IMR-90 (cell line): ENCODE results near the gene ATOSB. TPM values are rescaled to one million over a fixed set of nuclear protein-coding genes. Genes with fewer than 3 reads are reported as not detected.

Experiments
- ATAC-seq: fragments of 200-7000 bp; cut with Tn5 transposase; 2 replicates; pipeline ENCODE4 v1.9.1; 2020; ENCODE audit warnings: low read depth, mild to moderate bottlenecking, moderate library complexity
- BruUV-seq: library from RNA; stranded (reverse); fragments of 400-500 nt; replicated peaks from 2 replicates; lab custom pipeline; 2021; lab: Mats Ljungman, UMichigan
- CTCF ChIA-PET: fragments of 300-600 bp; formaldehyde crosslinking; extraction: SDS; loops from one replicate; lab custom pipeline; 2021; ENCODE audit warnings: antibody characterized with exemption; lab: Yijun Ruan, JAX
- POLR2A ChIA-PET: fragments of 300-600 bp; sonication (Branson Sonifier 250); formaldehyde crosslinking; loops from one replicate; lab custom pipeline; 2022; ENCODE audit warnings: antibody characterized with exemption; ENCODE audit not compliant: unreplicated experiment; lab: Charles Lee
- DNase-seq: peaks from one replicate; pipeline ENCODE4 v3.0.0; 2013
- H2AFZ ChIP-seq: replicated peaks from 2 replicates; pipeline ENCODE3; 2013; ENCODE audit warnings: low read length, mild to moderate bottlenecking; ENCODE audit not compliant: poor library complexity
- H2AK5ac ChIP-seq: 2 replicates; pipeline ENCODE4 v1.6.1; 2013; ENCODE audit warnings: low read depth, low read length, inconsistent platforms
- H2AK9ac ChIP-seq: replicated peaks from 2 replicates; pipeline ENCODE3; 2013; ENCODE audit warnings: mild to moderate bottlenecking, low read depth, low read length, moderate library complexity; ENCODE audit not compliant: poor library complexity
- H2BK120ac ChIP-seq: 2 replicates; pipeline ENCODE4 v1.6.1; 2013; ENCODE audit warnings: low read depth, low read length, inconsistent platforms
- H2BK15ac ChIP-seq: 3 replicates; pipeline ENCODE4 v1.6.1; 2013; ENCODE audit warnings: low read depth, low read length, inconsistent platforms
- H2BK20ac ChIP-seq: 2 replicates; pipeline ENCODE4 v1.6.1; 2013; ENCODE audit warnings: low read depth, mild to moderate bottlenecking, inconsistent platforms, low read length, moderate library complexity
- H2BK5ac ChIP-seq: 2 replicates; pipeline ENCODE4 v1.6.1; 2013; ENCODE audit warnings: mild to moderate bottlenecking, low read depth, low read length, inconsistent platforms; ENCODE audit not compliant: poor library complexity, severe bottlenecking
- H3K14ac ChIP-seq: replicated peaks from 2 replicates; pipeline ENCODE4 v1.6.1; 2013; ENCODE audit warnings: low read depth, low read length, inconsistent platforms
- H3K18ac ChIP-seq: 2 replicates; pipeline ENCODE4 v1.6.1; 2013; ENCODE audit warnings: low read depth, low read length, control low read depth
- H3K23ac ChIP-seq: 2 replicates; pipeline ENCODE4 v1.6.1; 2013; ENCODE audit warnings: low read depth, low read length, inconsistent platforms
- H3K27ac ChIP-seq: 2 replicates; pipeline ENCODE4 v1.5.1; 2013; ENCODE audit warnings: mild to moderate bottlenecking, control low read depth, low read length; ENCODE audit not compliant: insufficient read depth
- H3K27me3 ChIP-seq: 2 replicates; pipeline ENCODE4 v1.6.1; 2013; ENCODE audit warnings: low read length; ENCODE audit not compliant: control insufficient read depth, insufficient read depth
- H3K36me3 ChIP-seq: 2 replicates; pipeline ENCODE4 v1.6.1; 2013; ENCODE audit warnings: low read length, mixed read lengths; ENCODE audit not compliant: control insufficient read depth, insufficient read depth
- H3K4ac ChIP-seq: 2 replicates; pipeline ENCODE4 v1.6.1; 2013; ENCODE audit warnings: low read depth, low read length, inconsistent platforms
- H3K4me1 ChIP-seq: 2 replicates; pipeline ENCODE4 v1.6.1; 2013; ENCODE audit warnings: low read length, mixed read lengths; ENCODE audit not compliant: control insufficient read depth, insufficient read depth
- H3K4me2 ChIP-seq: 2 replicates; pipeline ENCODE4 v1.6.1; 2013; ENCODE audit warnings: low read depth, mild to moderate bottlenecking, control low read depth, low read length, moderate library complexity
- H3K4me3 ChIP-seq: 2 replicates; pipeline ENCODE4 v1.5.1; 2013; ENCODE audit warnings: low read depth, mild to moderate bottlenecking, control low read depth, low read length, moderate library complexity; ENCODE audit not compliant: insufficient read depth
- H3K56ac ChIP-seq: 2 replicates; pipeline ENCODE4 v1.6.1; 2013; ENCODE audit warnings: low read length, inconsistent platforms; ENCODE audit not compliant: insufficient read depth; ENCODE audit errors: extremely low read depth
- H3K79me1 ChIP-seq, 2 experiments: 2 replicates each; pipeline ENCODE4 v1.6.1; 2013; ENCODE audit warnings: low read length in 2 of 2, inconsistent platforms in 1 of 2, low read depth in 1 of 2
- H3K9ac ChIP-seq: 2 replicates; pipeline ENCODE4 v1.6.1; 2013; ENCODE audit warnings: low read depth, low read length, control low read depth
- H3K9me1 ChIP-seq: 2 replicates; pipeline ENCODE4 v1.6.1; 2013; ENCODE audit warnings: low read length, inconsistent platforms; ENCODE audit not compliant: insufficient read depth
- H3K9me3 ChIP-seq: 2 replicates; pipeline ENCODE4 v1.6.1; 2013; ENCODE audit warnings: low read length; ENCODE audit not compliant: control insufficient read depth, insufficient read depth
- H4K20me1 ChIP-seq: 2 replicates; pipeline ENCODE4 v1.6.1; 2013; ENCODE audit warnings: low read length, inconsistent platforms; ENCODE audit not compliant: insufficient read depth
- H4K5ac ChIP-seq: 2 replicates; pipeline ENCODE4 v1.6.1; 2013; ENCODE audit warnings: mild to moderate bottlenecking, low read depth, low read length, control low read depth
- H4K8ac ChIP-seq, 2 experiments: 2 replicates each; pipeline ENCODE4 v1.6.1; 2013; ENCODE audit warnings: low read depth in 2 of 2, low read length in 2 of 2, control low read depth in 1 of 2, inconsistent platforms in 1 of 2
- H4K91ac ChIP-seq: 2 replicates; pipeline ENCODE4 v1.6.1; 2013; ENCODE audit warnings: low read depth, low read length, inconsistent platforms; ENCODE audit not compliant: insufficient read depth
- BHLHE40 ChIP-seq: fragments of 150-350 bp; IDR thresholded peaks from 2 replicates; pipeline ENCODE4 v1.6.1; 2016; ENCODE audit warnings: mild to moderate bottlenecking, low read depth, low read length
- CEBPB ChIP-seq: IDR thresholded peaks from 2 replicates; pipeline ENCODE4 v1.6.1; 2012; ENCODE audit warnings: low read depth, low read length, improper control_type of control experiment
- CHD1 ChIP-seq: IDR thresholded peaks from 2 replicates; pipeline ENCODE4 v1.6.1; 2012; ENCODE audit warnings: low read depth, low read length, improper control_type of control experiment
- CTCF ChIP-seq: conservative IDR thresholded peaks from 2 replicates; pipeline ENCODE4 v1.5.1; 2012; ENCODE audit warnings: mild to moderate bottlenecking, low read depth, low read length, improper control_type of control experiment
- ELK1 ChIP-seq: fragments of 150-350 bp; IDR thresholded peaks from 2 replicates; pipeline ENCODE4 v1.6.1; 2016; ENCODE audit warnings: low read depth, mild to moderate bottlenecking, low read length, moderate library complexity, borderline replicate concordance
- MAFK ChIP-seq: IDR thresholded peaks from 2 replicates; pipeline ENCODE4 v1.6.1; 2012; ENCODE audit warnings: low read depth, low read length, improper control_type of control experiment
- MXI1 ChIP-seq: IDR thresholded peaks from 2 replicates; pipeline ENCODE4 v1.6.1; 2012; ENCODE audit warnings: low read depth, mild to moderate bottlenecking, low read length, moderate library complexity, borderline replicate concordance
- NFE2L2 ChIP-seq: fragments of 150-350 bp; IDR thresholded peaks from 2 replicates; pipeline ENCODE4 v1.6.1; 2016; ENCODE audit warnings: low read depth, mild to moderate bottlenecking, low read length
- POLR2A ChIP-seq: IDR thresholded peaks from 2 replicates; pipeline ENCODE4 v1.6.1; 2012; ENCODE audit warnings: mild to moderate bottlenecking, low read depth, low read length
- RAD21 ChIP-seq: IDR thresholded peaks from 2 replicates; pipeline ENCODE4 v1.6.1; 2012; ENCODE audit warnings: low read length, improper control_type of control experiment
- RCOR1 ChIP-seq: IDR thresholded peaks from 2 replicates; pipeline ENCODE4 v1.6.1; 2012; ENCODE audit warnings: mild to moderate bottlenecking, low read length, improper control_type of control experiment; ENCODE audit not compliant: insufficient replicate concordance
- RFX5 ChIP-seq: IDR thresholded peaks from 2 replicates; pipeline ENCODE4 v1.8.0; 2012; ENCODE audit warnings: low read depth, mild to moderate bottlenecking, low read length, moderate library complexity
- SMC3 ChIP-seq: fragments of 150-350 bp; IDR thresholded peaks from 2 replicates; pipeline ENCODE4 v1.6.1; 2016; ENCODE audit warnings: low read depth, mild to moderate bottlenecking, antibody characterized with exemption, low read length, moderate library complexity
- USF2 ChIP-seq: fragments of 150-350 bp; IDR thresholded peaks from 2 replicates; pipeline ENCODE4 v1.6.1; 2017; ENCODE audit warnings: mild to moderate bottlenecking, antibody characterized with exemption, low read length, low read depth
- WGBS, 2 experiments: methylation state at CpG; one replicate each; pipeline versions ENCODE4 v1.1.5 to v1.1.7; 2013; ENCODE audit warnings: missing lambda C conversion rate in 2 of 2; ENCODE audit not compliant: insufficient read length in 1 of 2; ENCODE audit errors: extremely low coverage in 2 of 2; 5-methylcytosine and 5-hydroxymethylcytosine counted together
- dilution Hi-C: fragments of 300-500 bp; cut with HindIII; formaldehyde crosslinking; loops from one replicate; pipeline ENCODE4 v1.14.3; 2018; ENCODE audit warnings: low sequenced_read_pairs; ENCODE audit not compliant: unreplicated experiment
- in situ Hi-C: fragments of 300-500 bp; cut with MboI; formaldehyde crosslinking; loops from 3 replicates; pipeline ENCODE4 v1.14.3; 2019; ENCODE audit warnings: low sequenced_read_pairs, inconsistent platforms, mixed read lengths
- intact Hi-C: fragments of 100-400 bp; cut with micrococcal nuclease; formaldehyde crosslinking; loops from 2 replicates; pipeline ENCODE4 v1.10.0; 2022
- polyA plus RNA-seq, 3 experiments: library from polyadenylated mRNA; depleted of rRNA; stranded (reverse); fragments of >200 nt; gene quantifications; 2 replicates each; pipeline ENCODE4 v1.2.3, GENCODE V29; 2012; ENCODE audit warnings: low replicate concordance in 1 of 3
- total RNA-seq: library from RNA; depleted of rRNA; stranded (reverse); fragments of >200 nt; gene quantifications from 2 replicates; pipeline ENCODE4 v1.2.3, GENCODE V29; 2012

The ATOSB gene
- total and polyA plus RNA-seq, 2 of the 4 experiments (the other 2 are of a cell fraction), result 12.0 to 40.2 TPM

- no peaks in the 10 kb centered on the region for H3K27me3 ChIP-seq
- H2AFZ ChIP-seq, result no peak overlapping the region
- H2BK120ac ChIP-seq, result no peak overlapping the region
- no peak overlapping the region for H2BK15ac ChIP-seq
- no peak overlapping the region for H2BK5ac ChIP-seq
- no peak overlapping the region for H2BK20ac ChIP-seq
- intact Hi-C loops, result no loop called here
- no peak overlapping the region for H3K14ac ChIP-seq
- H2AK5ac ChIP-seq, result no peak overlapping the region
- in situ Hi-C loops, result no loop called here
- dilution Hi-C loops, result no loop called here
- no peak overlapping the region for H3K4ac ChIP-seq
- H3K36me3 ChIP-seq, result peaks cover 64% of the 10 kb centered on the region
- H2AK9ac ChIP-seq, result no peak overlapping the region
- no peak overlapping the region for H3K9ac ChIP-seq
- ChIA-PET CTCF (no interaction called here), POLR2A (no interaction called here)
- DNase-seq (no peak), ATAC-seq (no peak)
- no peak overlapping the region for H3K18ac ChIP-seq
- H3K4me1 ChIP-seq, result no peaks in the 10 kb centered on the region
- peaks cover 10% of the 10 kb centered on the region for H3K9me1 ChIP-seq
- 93% methylated on average over 3 of the region's 9 CpGs; no CpG with 5 or more reads in 1 of the 2 experiments for WGBS, 2 experiments
- H3K4me3 ChIP-seq, result no peak overlapping the region
- no peaks in the 10 kb centered on the region for H3K9me3 ChIP-seq
- BruUV-seq, result TSS peak; percentile 57
- H4K8ac ChIP-seq, result no peak overlapping the region
- no peak overlapping the region for H3K23ac ChIP-seq
- H4K5ac ChIP-seq, result no peak overlapping the region
- no peak overlapping the region for H3K27ac ChIP-seq
- no peak overlapping the region for H4K91ac ChIP-seq
- H3K4me2 ChIP-seq, result no peak overlapping the region
- H4K20me1 ChIP-seq, result peaks cover 17% of the 10 kb centered on the region; the same call in 1 of the 2 replicates
- H3K79me1 ChIP-seq, result peaks cover 33 to 44% of the 10 kb centered on the region in 2 experiments
- no peak overlapping the region for H3K56ac ChIP-seq
- TF ChIP-seq CHD1, result no peak
- no peak for TF ChIP-seq POLR2A
- TF ChIP-seq ELK1, result no peak
- TF ChIP-seq NFE2L2, result no peak
- no peak for TF ChIP-seq MXI1
- no peak for TF ChIP-seq RFX5
- TF ChIP-seq USF2, result no peak
- no peak for TF ChIP-seq MAFK
- TF ChIP-seq SMC3, result no peak
- no peak for TF ChIP-seq RCOR1
- TF ChIP-seq CEBPB, result no peak
- TF ChIP-seq RAD21, result no peak
- TF ChIP-seq CTCF, result no peak
- no peak for TF ChIP-seq BHLHE40
Measured at GRCh38 chr9:35056571-35057270, 58.9 kb downstream of the ATOSB start.
